Spleen (tissue), 7 donors: ENCODE results near the gene NAGS.

ENCODE experiments used
- POLR2AphosphoS5 ChIP-seq, 3 donors: sonication (generic); formaldehyde crosslinking; IDR thresholded peaks; one replicate each; pipeline ENCODE4 v1.5.1; 2017; ENCODE audit warnings: antibody characterized with exemption in 3 of 3
- TF ChIP-seq, protein P1 (sequence below), 11 experiments: fragments of 200-600 bp in 7 of 11; fragments of 450-650 bp in 4 of 11; sonication (generic) in 4 of 11; IDR thresholded peaks in 8 of 11; conservative IDR thresholded peaks in 3 of 11; 1 replicate in 7 of 11; 2 replicates in 4 of 11; pipeline versions ENCODE4 v1.4.0 to v1.8.0; 2016 to 2021; ENCODE audit warnings: antibody characterized with exemption in 11 of 11, inconsistent platforms in 4 of 11, mild to moderate bottlenecking in 1 of 11
- donor health status: DM: no; HTN: no; CAD: no; lungs with moderate emphysema.
- donor health status: DM: no; HTN: no; CAD: no.
- donor health status: DM: no; HTN: no; CAD: no.

DNA sequence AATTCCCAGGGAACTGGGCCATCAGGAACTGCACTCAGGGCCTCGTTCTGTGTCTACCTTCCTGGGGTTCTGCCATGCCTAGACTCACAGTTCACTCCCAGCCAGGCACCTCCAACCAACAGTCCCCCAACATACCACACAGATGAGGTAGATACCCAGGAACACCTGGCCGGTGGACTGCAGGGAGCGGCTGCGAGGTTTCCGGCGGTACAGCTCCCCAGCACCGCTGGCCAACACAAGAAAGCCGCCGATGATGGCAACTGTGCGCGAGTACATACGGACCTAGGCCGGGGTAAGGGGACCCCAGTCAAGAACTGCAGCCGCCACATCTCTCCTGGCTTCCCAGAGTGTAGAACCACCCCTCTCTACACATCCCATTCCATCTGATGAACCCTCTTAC lies 8.5 kb downstream of the NAGS start:
- TF ChIP-seq, protein P1, sequence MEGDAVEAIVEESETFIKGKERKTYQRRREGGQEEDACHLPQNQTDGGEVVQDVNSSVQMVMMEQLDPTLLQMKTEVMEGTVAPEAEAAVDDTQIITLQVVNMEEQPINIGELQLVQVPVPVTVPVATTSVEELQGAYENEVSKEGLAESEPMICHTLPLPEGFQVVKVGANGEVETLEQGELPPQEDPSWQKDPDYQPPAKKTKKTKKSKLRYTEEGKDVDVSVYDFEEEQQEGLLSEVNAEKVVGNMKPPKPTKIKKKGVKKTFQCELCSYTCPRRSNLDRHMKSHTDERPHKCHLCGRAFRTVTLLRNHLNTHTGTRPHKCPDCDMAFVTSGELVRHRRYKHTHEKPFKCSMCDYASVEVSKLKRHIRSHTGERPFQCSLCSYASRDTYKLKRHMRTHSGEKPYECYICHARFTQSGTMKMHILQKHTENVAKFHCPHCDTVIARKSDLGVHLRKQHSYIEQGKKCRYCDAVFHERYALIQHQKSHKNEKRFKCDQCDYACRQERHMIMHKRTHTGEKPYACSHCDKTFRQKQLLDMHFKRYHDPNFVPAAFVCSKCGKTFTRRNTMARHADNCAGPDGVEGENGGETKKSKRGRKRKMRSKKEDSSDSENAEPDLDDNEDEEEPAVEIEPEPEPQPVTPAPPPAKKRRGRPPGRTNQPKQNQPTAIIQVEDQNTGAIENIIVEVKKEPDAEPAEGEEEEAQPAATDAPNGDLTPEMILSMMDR (IDR thresholded peaks at IDR 0.05 in 8 of 11, conservative IDR thresholded peaks at IDR 0.05 in 3 of 11), result no peak
- no peak for TF ChIP-seq POLR2AphosphoS5 (IDR thresholded peaks at IDR 0.05)
